ENCODE measurements around the gene KRT83.
"Not testable (repeated sequence)": the region's sequence is repeated elsewhere in the genome, so short reads cannot be mapped to it uniquely, and the experiment has no call there.

The KRT83 gene

GRCh38 chr12:52306731-52307130, 14.5 kb downstream of the KRT83 start:
- no peak for DNase-seq (ENCODE audit: extremely low read depth, insufficient read length)

GRCh38 chr12:52305921-52306705, 15.1 kb downstream of the KRT83 start:
- H3K4me3 ChIP-seq (replicated peaks; ENCODE audit: low read depth, low read length), result no peak overlapping the region
- no peaks in the 10 kb centered on the region; the same call in none of the 2 replicates for H3K27me3 ChIP-seq (replicated peaks; ENCODE audit: control insufficient read depth, insufficient read depth, low read length)
- no peaks in the 10 kb centered on the region for H3K36me3 ChIP-seq (ENCODE audit: control insufficient read depth, insufficient read depth, low read length)
- DNase-seq (ENCODE audit: extremely low read depth, insufficient read length), result no peak
- peak; percentile 60 for TF ChIP-seq CTCF (IDR thresholded peaks at IDR 0.05; ENCODE audit: insufficient read depth, low read length, poor library complexity, severe bottlenecking)

More at GRCh38 chr12:52306731-52307130, 14.5 kb downstream of the KRT83 start:
- no peak overlapping the region for H3K4me3 ChIP-seq (replicated peaks; ENCODE audit: low read depth, low read length)
- no peaks in the 10 kb centered on the region for H3K36me3 ChIP-seq (ENCODE audit: control insufficient read depth, insufficient read depth, low read length)
- no peak for TF ChIP-seq CTCF (IDR thresholded peaks at IDR 0.05; ENCODE audit: insufficient read depth, low read length, poor library complexity, severe bottlenecking)
- no peaks in the 10 kb centered on the region; the same call in none of the 2 replicates for H3K27me3 ChIP-seq (replicated peaks; ENCODE audit: control insufficient read depth, insufficient read depth, low read length)

- not testable (repeated sequence) for DNase-seq (ENCODE audit: extremely low read depth, insufficient read length); H3K27me3 ChIP-seq (replicated peaks; ENCODE audit: control insufficient read depth, insufficient read depth, low read length); H3K4me3 ChIP-seq (replicated peaks; ENCODE audit: low read depth, low read length); H3K36me3 ChIP-seq (ENCODE audit: control insufficient read depth, insufficient read depth, low read length)
These were observed 16.2 kb downstream of the KRT83 start for GRCh38 chr12:52304941-52305411.

- DNase-seq (ENCODE audit: extremely low read depth, insufficient read length); H3K4me3 ChIP-seq (replicated peaks; ENCODE audit: low read depth, low read length); H3K27me3 ChIP-seq (replicated peaks; ENCODE audit: control insufficient read depth, insufficient read depth, low read length); H3K36me3 ChIP-seq (ENCODE audit: control insufficient read depth, insufficient read depth, low read length): not testable (repeated sequence)
These were observed 18.8 kb downstream of the KRT83 start for GRCh38 chr12:52302242-52302914.

GRCh38 chr12:52301721-52302120, 19.5 kb downstream of the KRT83 start:
- H3K36me3 ChIP-seq (ENCODE audit: control insufficient read depth, insufficient read depth, low read length); H3K27me3 ChIP-seq (replicated peaks; ENCODE audit: control insufficient read depth, insufficient read depth, low read length); H3K4me3 ChIP-seq (replicated peaks; ENCODE audit: low read depth, low read length); DNase-seq (ENCODE audit: extremely low read depth, insufficient read length): not testable (repeated sequence)

DNA sequence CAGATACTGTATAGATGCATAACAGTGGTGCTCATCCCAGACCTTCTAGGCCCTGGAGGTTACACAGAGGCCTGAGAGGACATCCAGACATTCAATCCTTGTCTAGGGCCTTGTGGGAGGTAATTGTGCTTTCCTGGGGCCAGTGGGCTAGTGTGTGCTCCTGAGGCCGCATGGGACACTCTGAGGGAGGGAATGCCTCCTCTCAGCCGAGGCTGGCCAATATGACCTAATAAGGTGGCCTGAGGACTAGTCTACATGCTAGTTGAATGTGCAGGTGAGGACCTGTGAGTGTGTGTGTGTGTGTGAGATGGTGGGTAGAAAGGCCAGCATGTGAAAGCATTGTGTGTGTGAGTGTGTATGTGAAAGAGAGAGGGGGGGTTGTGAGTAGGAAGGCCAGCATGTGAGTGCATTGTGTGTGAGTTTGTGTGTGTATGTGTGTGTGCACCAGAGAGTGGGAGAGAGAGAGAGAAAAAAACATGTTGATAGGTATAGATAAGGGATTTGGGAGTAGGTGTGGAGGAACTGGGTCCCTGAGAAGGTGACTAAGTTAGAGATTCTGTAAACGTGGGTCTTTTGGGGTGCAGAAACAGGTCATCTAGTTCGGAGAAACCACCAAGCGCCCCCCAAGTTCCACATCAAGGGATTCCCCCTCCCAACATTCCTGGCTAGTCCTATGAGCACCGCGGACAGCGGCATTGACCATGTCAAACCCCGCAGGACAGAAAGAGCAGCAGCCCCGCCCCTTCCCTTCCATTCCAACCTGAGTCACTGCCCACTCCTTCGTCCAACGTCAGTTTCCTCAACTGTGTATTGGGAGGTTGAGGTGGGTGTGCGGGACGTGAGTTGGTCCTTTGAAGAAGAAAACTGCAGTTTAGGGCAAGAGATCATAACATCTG, 20.2 kb downstream of the KRT83 start:
- Histone ChIP-seq H3K27me3 (replicated peaks; ENCODE audit: control insufficient read depth, insufficient read depth, low read length) (no peaks in the 10 kb centered on the region), H3K4me3 (replicated peaks; ENCODE audit: low read depth, low read length) (no peak overlapping the region), H3K36me3 (ENCODE audit: control insufficient read depth, insufficient read depth, low read length) (no peaks in the 10 kb centered on the region)
- DNase-seq (ENCODE audit: extremely low read depth, insufficient read length), result no peak
- no peak for TF ChIP-seq CTCF (IDR thresholded peaks at IDR 0.05; ENCODE audit: insufficient read depth, low read length, poor library complexity, severe bottlenecking)

Measured in GM06990 (cell line).